ENCODE results near the gene PCK2.
"Not testable (repeated sequence)": the region's sequence is repeated elsewhere in the genome, so short reads cannot be mapped to it uniquely, and the experiment has no call there.

The PCK2 gene

GRCh38 chr14:24093207-24093900, 757 bp upstream of the PCK2 start:
- no peak for DNase-seq (ENCODE audit: low read depth in 2 of 3, low spot score in 2 of 3)

- no peak for DNase-seq (ENCODE audit: low read depth in 2 of 3, low spot score in 2 of 3)
Measured at GRCh38 chr14:24094841-24095270, 745 bp downstream of the PCK2 start.

DNA sequence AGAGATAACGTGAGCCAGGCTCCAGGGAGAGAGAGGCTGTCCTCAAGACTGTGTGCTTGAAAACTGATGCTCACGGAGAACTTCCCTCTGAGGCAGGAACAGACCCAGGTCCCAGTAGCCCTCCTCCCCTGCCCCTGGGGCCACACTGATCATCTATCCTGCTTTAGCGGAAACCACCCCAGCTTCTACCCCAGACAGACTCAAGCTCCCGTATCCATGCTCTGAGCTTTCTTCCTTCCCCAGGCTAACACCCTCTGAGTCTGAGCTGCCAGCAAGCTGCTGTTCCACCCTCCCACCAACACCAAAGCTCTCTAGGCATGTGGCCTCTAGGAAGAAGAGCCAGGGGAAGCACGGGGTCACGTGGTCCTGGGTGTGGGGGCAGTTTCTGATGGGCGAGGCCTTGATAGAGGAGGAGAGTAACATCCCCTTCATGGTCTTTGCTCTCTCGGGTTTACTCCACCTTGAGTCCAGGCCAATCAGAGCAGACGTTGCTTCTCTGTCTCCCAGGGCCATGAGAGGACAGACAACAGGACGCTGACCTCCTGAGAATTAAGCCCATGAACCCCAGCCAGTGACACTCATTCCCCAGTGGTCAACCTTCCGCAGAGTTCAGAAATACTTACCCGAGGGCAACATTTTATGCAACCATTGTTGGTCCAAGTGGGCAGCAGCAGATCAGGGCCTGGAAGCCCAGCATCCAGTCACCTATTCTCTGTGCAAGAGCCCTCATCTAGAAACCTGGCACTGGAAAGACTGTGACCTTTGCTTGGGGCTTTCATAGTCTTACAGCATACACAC, 1.4 kb downstream of the PCK2 start:
- peak; percentile 43 to 48 (median 44) for DNase-seq (ENCODE audit: low read depth in 2 of 3, low spot score in 2 of 3)

DNA sequence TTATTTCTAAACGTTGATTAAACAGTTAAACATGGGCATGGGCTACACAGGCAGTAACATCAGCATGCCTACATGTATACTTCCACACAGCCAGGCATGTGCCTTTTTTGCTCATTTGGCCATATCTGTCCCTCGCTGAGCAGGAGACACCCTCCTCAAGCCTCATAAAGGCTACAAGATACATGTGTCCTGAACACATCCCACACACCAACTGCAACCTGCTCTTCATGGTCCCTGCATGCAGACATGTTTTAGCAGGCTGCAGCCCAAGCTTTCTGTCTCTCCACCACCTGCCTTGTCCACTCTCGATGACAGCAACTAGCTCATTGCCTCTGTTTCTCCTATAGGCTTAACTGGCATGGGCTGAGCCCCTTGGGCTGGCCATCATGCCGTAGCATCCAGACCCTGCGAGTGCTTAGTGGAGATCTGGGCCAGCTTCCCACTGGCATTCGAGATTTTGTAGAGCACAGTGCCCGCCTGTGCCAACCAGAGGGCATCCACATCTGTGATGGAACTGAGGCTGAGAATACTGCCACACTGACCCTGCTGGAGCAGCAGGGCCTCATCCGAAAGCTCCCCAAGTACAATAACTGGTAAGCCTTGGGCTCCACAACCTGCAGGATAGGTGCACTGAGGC, 2.6 kb downstream of the PCK2 start:
- DNase-seq (ENCODE audit: low read depth in 2 of 3, low spot score in 2 of 3) = no peak

- DNase-seq (ENCODE audit: low read depth in 2 of 3, low spot score in 2 of 3) = no peak
Measured at GRCh38 chr14:24098229-24098926, 4.3 kb downstream of the PCK2 start.

DNA sequence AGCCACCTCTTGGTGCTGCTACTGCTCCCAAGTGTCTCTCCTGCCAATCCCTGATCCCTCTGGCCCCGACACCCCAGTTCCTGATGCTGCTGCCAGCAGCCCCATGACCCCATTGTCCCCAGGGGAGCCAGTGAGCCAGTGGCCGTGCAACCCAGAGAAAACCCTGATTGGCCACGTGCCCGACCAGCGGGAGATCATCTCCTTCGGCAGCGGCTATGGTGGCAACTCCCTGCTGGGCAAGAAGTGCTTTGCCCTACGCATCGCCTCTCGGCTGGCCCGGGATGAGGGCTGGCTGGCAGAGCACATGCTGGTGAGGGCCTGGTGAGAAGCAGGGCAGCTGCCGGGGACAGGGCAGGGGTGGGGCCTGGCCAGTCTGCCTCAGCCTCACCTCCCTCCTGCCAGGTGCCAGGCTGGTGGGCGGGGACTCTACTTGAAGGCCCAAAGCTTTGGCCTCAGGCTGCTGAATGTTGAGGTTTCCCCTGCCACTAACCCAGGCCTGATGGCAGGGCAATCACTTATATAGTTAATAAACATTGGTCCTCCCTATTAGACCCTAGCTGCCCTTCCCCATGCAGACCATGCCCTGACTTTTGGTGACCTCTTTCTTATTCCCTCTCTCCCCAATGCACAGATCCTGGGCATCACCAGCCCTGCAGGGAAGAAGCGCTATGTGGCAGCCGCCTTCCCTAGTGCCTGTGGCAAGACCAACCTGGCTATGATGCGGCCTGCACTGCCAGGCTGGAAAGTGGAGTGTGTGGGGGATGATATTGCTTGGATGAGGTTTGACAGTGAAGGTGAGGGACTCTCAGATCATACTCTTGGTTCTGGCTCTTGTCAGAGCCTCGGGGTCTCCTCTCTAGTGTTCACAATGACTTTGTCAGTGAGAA, 5.1 kb downstream of the PCK2 start:
- DNase-seq (ENCODE audit: low read depth in 2 of 3, low spot score in 2 of 3) = no peak

- no peak for DNase-seq (ENCODE audit: low read depth in 2 of 3, low spot score in 2 of 3)
Measured at GRCh38 chr14:24100197-24100981, 6.3 kb downstream of the PCK2 start.

DNA sequence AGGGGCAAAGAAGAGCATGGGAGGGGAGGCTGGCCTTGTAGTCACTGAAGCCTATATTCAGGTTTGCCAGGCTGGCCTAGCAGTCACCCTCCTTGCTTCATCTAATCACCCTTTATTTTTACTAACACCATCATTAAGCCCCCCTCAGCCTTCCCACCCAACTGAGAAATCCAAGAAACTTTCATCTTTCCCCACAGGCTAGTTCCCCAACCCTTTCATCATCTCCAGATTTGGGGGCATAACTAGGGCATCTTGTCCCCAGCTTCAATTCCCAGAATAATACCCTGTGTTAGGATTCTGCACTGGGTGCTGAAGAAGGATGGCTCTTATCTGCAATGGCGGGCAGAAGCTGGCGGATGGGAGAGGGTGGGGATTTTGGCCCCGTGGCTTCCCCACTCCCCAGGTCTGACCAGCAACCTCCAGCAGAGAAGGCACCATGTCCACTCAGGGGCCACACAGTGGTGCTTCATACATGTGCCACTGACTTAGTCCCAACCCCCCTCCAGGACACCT, 6.9 kb downstream of the PCK2 start:
- no peak for DNase-seq (ENCODE audit: low read depth in 2 of 3, low spot score in 2 of 3)

DNA sequence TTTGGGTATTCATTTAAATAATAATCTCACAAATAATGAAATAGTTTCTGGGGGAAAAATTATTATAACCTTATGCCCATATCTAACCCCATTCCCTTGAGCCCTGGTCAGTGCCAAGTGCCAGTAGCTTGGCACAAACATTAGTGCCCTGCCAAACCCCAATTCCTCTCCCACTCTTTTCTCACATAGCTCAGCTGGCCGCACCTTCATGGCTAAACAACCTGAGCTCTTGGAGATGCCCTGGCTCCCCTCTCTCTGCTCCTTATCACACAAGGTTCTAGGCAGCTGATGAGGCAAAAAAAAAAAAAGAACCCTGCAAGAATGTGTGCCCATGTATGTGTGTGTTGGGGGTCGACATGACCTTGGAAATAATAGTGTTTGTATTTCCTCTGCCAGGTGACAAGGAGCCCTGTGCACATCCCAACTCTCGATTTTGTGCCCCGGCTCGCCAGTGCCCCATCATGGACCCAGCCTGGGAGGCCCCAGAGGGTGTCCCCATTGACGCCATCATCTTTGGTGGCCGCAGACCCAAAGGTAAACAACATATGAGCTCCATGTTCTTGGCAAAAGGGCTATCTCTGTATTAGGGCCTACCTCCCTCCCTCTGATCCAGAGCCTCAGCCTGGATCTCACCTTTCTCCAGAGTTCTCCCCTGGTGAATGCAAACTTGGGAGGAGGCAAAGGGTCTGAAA, 8.4 kb downstream of the PCK2 start:
- DNase-seq (ENCODE audit: low read depth in 2 of 3, low spot score in 2 of 3) = no peak

GRCh38 chr14:24103451-24103850, 9.3 kb downstream of the PCK2 start:
- DNase-seq (ENCODE audit: low read depth in 2 of 3, low spot score in 2 of 3) = no peak

- DNase-seq (ENCODE audit: low read depth in 2 of 3, low spot score in 2 of 3) = not testable (repeated sequence)
Measured at GRCh38 chr14:24105609-24106239, 11.6 kb downstream of the PCK2 start.

- DNase-seq (ENCODE audit: low read depth in 2 of 3, low spot score in 2 of 3) = no peak
Measured at GRCh38 chr14:24106672-24107271, 12.7 kb downstream of the PCK2 start.

- DNase-seq (ENCODE audit: low read depth in 2 of 3, low spot score in 2 of 3) = no peak
Measured at GRCh38 chr14:24108336-24108874, 14.3 kb downstream of the PCK2 start.

DNA sequence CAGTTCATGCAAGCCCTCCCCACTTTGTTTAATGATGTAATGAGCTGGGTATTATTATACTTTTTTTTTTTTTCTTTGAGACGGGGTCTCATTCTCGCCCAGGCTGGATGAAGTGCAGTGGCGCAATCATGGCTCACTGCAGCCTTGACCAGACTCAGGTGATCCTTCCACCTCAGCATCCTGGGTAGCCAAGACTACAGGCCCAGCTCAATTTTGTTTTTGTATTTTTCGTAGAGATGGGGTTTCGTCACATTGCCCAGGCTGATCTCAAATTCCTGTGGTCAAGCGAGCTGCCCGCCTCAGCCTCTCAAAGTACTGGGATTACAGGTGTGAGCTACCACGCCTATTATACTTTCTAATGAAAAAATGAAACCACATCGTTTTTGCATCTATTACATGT, 15.9 kb downstream of the PCK2 start:
- no peak for DNase-seq (ENCODE audit: low read depth in 2 of 3, low spot score in 2 of 3)

DNA sequence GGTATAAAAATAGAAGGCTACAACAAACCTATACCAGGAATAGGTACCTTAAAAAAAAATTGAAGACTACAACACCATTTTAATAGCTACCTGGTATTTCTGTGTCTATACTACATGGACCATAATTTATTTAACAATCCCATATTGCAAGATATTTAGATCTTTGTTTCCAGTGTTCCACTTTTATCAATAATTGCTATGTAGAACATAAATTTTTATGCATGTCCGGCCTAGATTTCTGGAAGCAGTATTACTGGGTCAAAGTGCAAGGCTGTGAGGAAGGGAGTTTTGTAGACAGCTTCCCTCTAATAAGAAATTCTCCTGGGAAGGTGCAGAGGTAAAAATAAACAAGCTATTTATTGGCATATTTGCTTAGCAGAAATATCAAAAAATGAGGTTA, 16.4 kb downstream of the PCK2 start:
- no peak for DNase-seq (ENCODE audit: low read depth in 2 of 3, low spot score in 2 of 3)

DNA sequence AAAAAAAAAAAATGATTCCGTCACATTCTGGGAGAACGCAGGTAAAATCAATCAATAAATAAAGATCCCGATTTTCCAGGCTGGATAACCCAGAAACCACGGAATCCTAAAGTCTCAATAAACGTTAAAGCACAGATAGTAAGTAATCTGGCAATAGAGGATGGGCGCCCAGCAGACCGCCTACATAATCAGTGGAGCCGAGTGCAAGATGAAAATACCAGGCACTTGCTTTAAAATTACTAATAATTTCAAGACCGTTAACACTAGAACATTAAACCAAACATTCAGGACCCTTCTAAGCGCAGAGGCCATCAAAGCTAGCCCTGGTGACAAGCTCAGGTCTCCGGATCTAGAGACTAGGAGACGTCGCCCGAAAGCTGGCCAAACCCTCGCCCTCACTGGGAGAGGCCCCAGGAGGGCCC, 19.3 kb downstream of the PCK2 start:
- DNase-seq (ENCODE audit: low read depth in 2 of 3, low spot score in 2 of 3) = no peak

DNA sequence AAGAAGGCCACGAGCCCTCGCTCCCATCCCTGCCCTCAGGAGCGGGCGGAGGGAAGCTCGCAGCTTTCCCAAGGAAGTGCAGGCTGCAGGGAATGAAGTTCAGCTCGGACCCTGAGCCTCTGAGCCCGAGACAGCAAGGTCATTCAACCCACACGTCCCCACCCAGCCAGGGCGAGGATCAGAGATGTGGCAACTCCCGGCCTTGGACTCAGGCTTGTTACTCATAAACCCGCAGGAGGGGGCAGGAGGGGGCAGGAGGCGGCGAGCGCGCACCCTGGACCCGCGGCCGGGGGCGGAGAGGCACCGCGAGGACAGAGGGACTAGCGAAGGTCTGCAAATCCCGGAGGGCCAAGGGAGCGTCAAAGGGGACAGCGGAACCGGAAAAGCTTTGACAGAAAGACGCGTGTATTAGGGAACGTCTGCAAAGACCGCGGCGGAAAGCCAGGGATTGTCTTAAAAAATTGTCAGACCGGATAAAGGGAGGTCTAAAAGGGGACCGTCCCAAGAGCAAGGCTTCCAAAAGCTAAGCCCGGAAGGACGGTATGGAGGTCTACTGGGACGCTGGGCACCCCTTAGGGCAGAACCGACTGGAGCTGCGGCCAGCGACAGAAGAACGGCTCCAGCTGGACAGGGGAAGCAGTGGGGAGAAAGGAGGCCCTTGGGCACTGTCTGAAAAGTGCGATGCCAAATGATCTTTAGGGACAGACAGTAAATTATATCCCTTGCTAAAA, 19.9 kb downstream of the PCK2 start:
- peak; percentile 68 to 73 (median 71) for DNase-seq (ENCODE audit: low read depth in 2 of 3, low spot score in 2 of 3)
